Esophagus squamous epithelium (tissue), 5 donors: Measurements from ENCODE around the gene TBC1D10A. TPM values are rescaled to one million over a fixed set of nuclear protein-coding genes. Genes with fewer than 3 reads are reported as not detected.
A peak's percentile ranks its signal among the peaks of the same experiment; 100 is the strongest.

Experiments
- DNase-seq: peaks from one replicate; lab custom pipeline; 2025; lab: John Stamatoyannopoulos, UW
- H3K27ac ChIP-seq, 4 donors: fragments of 200-600 bp; sonication (generic); one replicate each; pipeline ENCODE4 v1.5.1; 2016 to 2019; ENCODE audit warnings: mild to moderate bottlenecking in 1 of 4
- H3K27me3 ChIP-seq, 4 donors: fragments of 200-600 bp; sonication (generic); 1 replicate in 3 of 4; 2 replicates in 1 of 4; pipeline versions ENCODE4 v1.5.1 to v1.6.0; 2017 to 2021; ENCODE audit warnings: antibody characterized with exemption in 1 of 4
- H3K36me3 ChIP-seq, 3 donors: fragments of 200-600 bp; sonication (generic); one replicate each; pipeline ENCODE4 v1.5.1; 2016 to 2019
- H3K4me1 ChIP-seq, 3 donors: fragments of 200-600 bp; sonication (generic); one replicate each; pipeline ENCODE4 v1.5.1; 2017 to 2019
- H3K4me3 ChIP-seq, 4 donors: fragments of 200-600 bp; sonication (generic); 1 replicate in 3 of 4; 2 replicates in 1 of 4; pipeline ENCODE4 v1.5.1; 2016 to 2019; ENCODE audit warnings: mild to moderate bottlenecking in 2 of 4, moderate library complexity in 1 of 4
- H3K9me3 ChIP-seq, 3 donors: fragments of 200-600 bp; sonication (generic); one replicate each; pipeline ENCODE4 v1.5.1; 2016 to 2019
- POLR2A ChIP-seq, 4 donors: fragments of 450-650 bp; IDR thresholded peaks; one replicate each; pipeline ENCODE4 v1.6.1; 2017; ENCODE audit warnings: antibody characterized with exemption in 4 of 4, mild to moderate bottlenecking in 4 of 4, moderate library complexity in 3 of 4
- WGBS, 2 donors: methylation state at CpG; one replicate each; pipeline ENCODE4 v1.1.5; 2018; 5-methylcytosine and 5-hydroxymethylcytosine counted together
- intact Hi-C: fragments of 100-400 bp; cut with DNase I; formaldehyde crosslinking; loops from one replicate; pipeline ENCODE4 v1.15.0; 2022
- total RNA-seq, 4 donors: library from RNA; depleted of rRNA; stranded (reverse); fragments of >200 nt; gene quantifications; one replicate each; pipeline ENCODE4 v1.1.0, GENCODE V29; 2016
- TF ChIP-seq, protein P1 (sequence below), 6 experiments: fragments of 450-650 bp in 4 of 6; fragments of 200-600 bp in 2 of 6; sonication (generic) in 2 of 6; IDR thresholded peaks; one replicate each; pipeline ENCODE4 v1.5.1; 2016 to 2019; ENCODE audit warnings: antibody characterized with exemption in 6 of 6, mild to moderate bottlenecking in 4 of 6, moderate library complexity in 4 of 6
- donor health status: DM: yes; HTN: yes; CAD: no.

Gene TBC1D10A
- total RNA-seq, 4 donors from 2014 or later: 40.7 to 55.1 (median 47.0) TPM

DNA sequence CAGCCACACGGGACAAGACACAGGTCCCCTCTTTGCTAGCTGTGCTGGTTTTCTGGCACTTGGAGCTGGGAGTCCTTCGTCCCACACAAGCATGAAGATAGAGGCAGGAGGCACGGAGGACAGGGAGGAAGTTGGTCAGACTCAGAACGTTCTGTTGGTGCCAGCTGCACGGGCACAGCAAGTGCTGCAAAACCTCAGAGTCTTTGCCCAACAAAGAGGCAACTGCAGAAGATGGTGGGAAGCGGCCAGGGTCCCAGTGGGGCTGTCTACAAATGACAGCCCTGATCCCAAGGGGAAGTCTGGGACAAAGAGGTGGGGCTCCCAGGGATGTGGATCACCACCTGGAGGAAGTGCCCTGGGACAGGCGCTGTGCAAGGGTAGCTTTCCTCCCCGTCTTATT is 50.7 kb downstream of the TBC1D10A start:
- Histone ChIP-seq H3K27ac (peak overlapping the region in 1 of 4 donors; percentile 14), H3K4me3 (no peak overlapping the region), H3K4me1 (peaks cover 30 to 69% (median 38%) of the 10 kb centered on the region in 3 donors), H3K27me3 (no peaks in the 10 kb centered on the region), H3K36me3 (no peaks in the 10 kb centered on the region), H3K9me3 (no peaks in the 10 kb centered on the region)
- intact Hi-C loops: no loop called here
- TF ChIP-seq, protein P1, sequence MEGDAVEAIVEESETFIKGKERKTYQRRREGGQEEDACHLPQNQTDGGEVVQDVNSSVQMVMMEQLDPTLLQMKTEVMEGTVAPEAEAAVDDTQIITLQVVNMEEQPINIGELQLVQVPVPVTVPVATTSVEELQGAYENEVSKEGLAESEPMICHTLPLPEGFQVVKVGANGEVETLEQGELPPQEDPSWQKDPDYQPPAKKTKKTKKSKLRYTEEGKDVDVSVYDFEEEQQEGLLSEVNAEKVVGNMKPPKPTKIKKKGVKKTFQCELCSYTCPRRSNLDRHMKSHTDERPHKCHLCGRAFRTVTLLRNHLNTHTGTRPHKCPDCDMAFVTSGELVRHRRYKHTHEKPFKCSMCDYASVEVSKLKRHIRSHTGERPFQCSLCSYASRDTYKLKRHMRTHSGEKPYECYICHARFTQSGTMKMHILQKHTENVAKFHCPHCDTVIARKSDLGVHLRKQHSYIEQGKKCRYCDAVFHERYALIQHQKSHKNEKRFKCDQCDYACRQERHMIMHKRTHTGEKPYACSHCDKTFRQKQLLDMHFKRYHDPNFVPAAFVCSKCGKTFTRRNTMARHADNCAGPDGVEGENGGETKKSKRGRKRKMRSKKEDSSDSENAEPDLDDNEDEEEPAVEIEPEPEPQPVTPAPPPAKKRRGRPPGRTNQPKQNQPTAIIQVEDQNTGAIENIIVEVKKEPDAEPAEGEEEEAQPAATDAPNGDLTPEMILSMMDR (IDR thresholded peaks at IDR 0.05): no peak
- TF ChIP-seq POLR2A (IDR thresholded peaks at IDR 0.05): no peak
- no peak for DNase-seq
- WGBS, 2 donors: 64 to 81% methylated on average over 4 of the region's 8 CpGs

DNA sequence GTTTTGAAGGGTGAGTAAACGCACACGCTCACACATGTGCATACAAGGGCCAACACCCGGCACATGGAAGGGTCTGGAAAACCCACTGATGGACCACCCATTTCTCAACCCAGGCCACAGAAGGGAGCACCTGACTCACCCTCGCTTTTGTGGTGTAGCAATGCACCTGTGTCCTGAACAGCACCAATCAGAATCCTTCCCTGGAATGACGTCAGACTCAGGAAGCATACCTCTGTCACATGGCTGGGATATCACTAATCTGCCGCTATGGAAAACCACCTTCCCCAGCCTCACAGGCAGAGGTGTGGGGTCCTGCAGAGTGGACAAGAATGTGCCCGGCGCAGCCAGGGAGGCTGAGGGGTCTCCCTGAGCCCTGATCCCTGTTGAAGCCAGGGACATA is 51.1 kb downstream of the TBC1D10A start:
- TF ChIP-seq, protein P1 (IDR thresholded peaks at IDR 0.05): no peak
- TF ChIP-seq POLR2A (IDR thresholded peaks at IDR 0.05): no peak
- Histone ChIP-seq H3K36me3 (no peaks in the 10 kb centered on the region), H3K27ac (peak overlapping the region in 1 of 4 donors; percentile 14), H3K9me3 (no peaks in the 10 kb centered on the region), H3K4me3 (no peak overlapping the region), H3K27me3 (no peaks in the 10 kb centered on the region), H3K4me1 (peaks cover 30 to 69% (median 38%) of the 10 kb centered on the region in 3 donors)
- DNase-seq: no peak
- intact Hi-C loops: no loop called here
- WGBS, 2 donors: 52 to 57% methylated on average over 6 to 7 of the region's 8 CpGs

DNA sequence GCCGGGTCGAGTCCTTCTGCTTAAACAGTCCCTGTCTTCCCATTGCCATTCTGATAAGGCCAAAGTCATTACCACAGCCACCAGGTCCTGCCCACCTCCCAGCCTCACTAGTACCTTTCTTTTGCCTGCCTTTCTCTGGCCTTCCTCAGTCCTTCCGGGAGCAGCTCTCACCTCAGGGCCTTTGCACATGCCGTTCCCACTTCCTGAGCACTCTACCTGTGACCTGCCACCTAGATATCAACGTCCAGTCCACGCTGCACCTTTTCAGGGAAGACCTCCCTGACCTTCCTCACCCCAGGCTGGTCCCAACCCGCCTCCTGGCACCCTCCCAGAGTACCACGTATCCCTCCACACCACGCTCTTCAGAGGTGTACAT is 52.3 kb downstream of the TBC1D10A start:
- Histone ChIP-seq H3K27ac (peak overlapping the region in 2 of 4 donors; percentile 5 to 10), H3K4me1 (peaks cover 25 to 62% (median 35%) of the 10 kb centered on the region in 3 donors), H3K36me3 (no peaks in the 10 kb centered on the region), H3K27me3 (no peaks in the 10 kb centered on the region), H3K4me3 (no peak overlapping the region), H3K9me3 (no peaks in the 10 kb centered on the region)
- TF ChIP-seq, protein P1 (IDR thresholded peaks at IDR 0.05): no peak
- TF ChIP-seq POLR2A (IDR thresholded peaks at IDR 0.05): no peak
- no peak for DNase-seq
- intact Hi-C loops: loop anchor here (5.0 kb wide), 1 partner anchor 333 kb away; the partner anchor contains the start of gene TCN2
- WGBS, 2 donors: 61 to 64% methylated on average over 9 of the region's 9 CpGs

DNA sequence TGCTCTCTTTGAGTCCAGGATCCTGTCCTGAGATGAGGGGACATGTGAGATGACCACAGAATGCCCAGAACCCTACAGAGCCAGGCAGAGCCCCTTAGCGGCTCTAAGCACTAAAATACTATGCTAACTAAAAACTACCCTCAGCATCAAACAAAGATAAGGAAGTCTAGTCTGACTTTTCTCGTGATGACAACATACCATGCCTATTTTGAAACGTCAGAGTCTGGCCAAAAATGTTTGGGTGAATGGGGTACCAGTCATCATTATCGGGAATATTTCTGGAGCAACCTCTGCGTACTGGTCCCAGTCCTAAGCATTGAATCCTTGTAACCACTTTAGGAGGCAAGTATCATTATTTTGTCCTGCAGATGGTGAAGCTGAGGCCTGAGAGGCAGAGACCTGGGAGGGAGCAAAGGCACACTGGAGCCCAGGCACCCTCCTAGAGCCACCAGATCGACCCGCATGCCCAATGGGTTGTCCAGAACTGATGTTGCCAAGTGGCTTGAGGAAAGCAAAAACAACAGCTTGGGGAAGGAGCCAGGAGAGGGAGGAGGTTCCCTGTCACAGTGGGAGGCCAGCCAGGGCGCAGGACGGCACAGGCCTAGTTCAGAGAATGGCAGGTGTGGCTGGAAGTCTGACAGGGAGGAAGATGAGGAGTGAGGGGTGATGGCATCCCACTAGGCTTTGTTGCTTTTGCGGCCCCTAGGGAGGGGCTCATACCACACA is 52.9 kb downstream of the TBC1D10A start:
- Histone ChIP-seq H3K27me3 (no peaks in the 10 kb centered on the region), H3K4me1 (peaks cover 19 to 57% (median 31%) of the 10 kb centered on the region in 3 donors), H3K27ac (peak overlapping the region in 2 of 4 donors; percentile 5 to 10), H3K36me3 (no peaks in the 10 kb centered on the region), H3K9me3 (no peaks in the 10 kb centered on the region), H3K4me3 (no peak overlapping the region)
- 36 to 47% methylated on average over 10 of the region's 10 CpGs for WGBS, 2 donors
- no peak for DNase-seq
- intact Hi-C loops: loop anchor here (5.0 kb wide), 1 partner anchor 333 kb away; the partner anchor contains the start of gene TCN2
- TF ChIP-seq, protein P1 (IDR thresholded peaks at IDR 0.05): no peak
- TF ChIP-seq POLR2A (IDR thresholded peaks at IDR 0.05): no peak
